WTC11 (cell line): ENCODE data around the gene ADARB2. TPM values are rescaled to one million over a fixed set of nuclear protein-coding genes. Genes with fewer than 3 reads are reported as not detected.

Experiments
- ATAC-seq: fragments of 200-7000 bp; cut with Tn5 transposase; 2 replicates; pipeline ENCODE4 v1.10.0; 2021; ENCODE audit warnings: mild to moderate bottlenecking, moderate library complexity
- CTCF ChIA-PET: fragments of 300-600 bp; sonication (Branson Sonifier 250); formaldehyde crosslinking; loops from one replicate; lab custom pipeline; 2021; ENCODE audit warnings: antibody characterized with exemption; lab: Charles Lee
- POLR2A ChIA-PET: fragments of 350-600 bp; sonication (Branson Sonifier 250); formaldehyde crosslinking; loops from one replicate; lab custom pipeline; 2021; ENCODE audit warnings: antibody characterized with exemption; lab: Charles Lee
- DNase-seq: peaks from one replicate; pipeline ENCODE4 v3.0.0; 2021; ENCODE audit warnings: low spot score
- H3K27ac Mint-ChIP-seq: 2 replicates; pipeline ENCODE4 v1.8.0; 2021; ENCODE audit warnings: mixed read lengths
- H3K27me3 Mint-ChIP-seq: 2 replicates; pipeline ENCODE4 v1.8.0; 2021; ENCODE audit warnings: low read depth, mild to moderate bottlenecking, moderate library complexity, mixed read lengths
- H3K36me3 Mint-ChIP-seq: 2 replicates; pipeline ENCODE4 v1.8.0; 2021; ENCODE audit warnings: mixed read lengths
- H3K4me1 Mint-ChIP-seq: 2 replicates; pipeline ENCODE4 v1.8.0; 2022; ENCODE audit warnings: mixed read lengths
- H3K4me3 Mint-ChIP-seq: 2 replicates; pipeline ENCODE4 v1.8.0; 2021; ENCODE audit warnings: mild to moderate bottlenecking, moderate library complexity, mixed read lengths
- H3K9me3 Mint-ChIP-seq: 2 replicates; pipeline ENCODE4 v1.8.0; 2021; ENCODE audit warnings: mixed read lengths
- AFF4 ChIP-seq: sonication (generic); formaldehyde crosslinking; IDR thresholded peaks from 2 replicates; pipeline ENCODE4 v1.8.1; 2023; ENCODE audit warnings: mild to moderate bottlenecking, missing genetic modification reagents, borderline replicate concordance
- AR ChIP-seq: fragments of 250-450 bp; sonication (Bioruptor Pico); IDR thresholded peaks from 2 replicates; pipeline ENCODE4 v1.9.0; 2021; ENCODE audit warnings: mild to moderate bottlenecking
- ATF1 ChIP-seq: sonication (generic); formaldehyde crosslinking; IDR thresholded peaks from 2 replicates; pipeline ENCODE4 v1.8.1; 2023; ENCODE audit warnings: mild to moderate bottlenecking, moderate library complexity, missing genetic modification reagents
- ELF4 ChIP-seq: sonication (generic); formaldehyde crosslinking; IDR thresholded peaks from 2 replicates; pipeline ENCODE4 v1.8.1; 2022; ENCODE audit warnings: low read depth, mild to moderate bottlenecking, moderate library complexity, missing genetic modification reagents
- FOXP1 ChIP-seq: sonication (generic); formaldehyde crosslinking; IDR thresholded peaks from 2 replicates; pipeline ENCODE4 v1.8.0; 2022; ENCODE audit warnings: missing genetic modification reagents, mild to moderate bottlenecking, moderate library complexity, borderline replicate concordance
- FOXP4 ChIP-seq: sonication (generic); formaldehyde crosslinking; IDR thresholded peaks from 2 replicates; pipeline ENCODE4 v1.8.0; 2022; ENCODE audit warnings: mild to moderate bottlenecking, missing genetic modification reagents
- GTF2I ChIP-seq: fragments of 250-450 bp; sonication (Bioruptor Pico); conservative IDR thresholded peaks from 2 replicates; pipeline ENCODE4 v1.4.0; 2021; ENCODE audit warnings: mild to moderate bottlenecking
- HMGA2 ChIP-seq: fragments of 250-450 bp; sonication (Bioruptor Pico); IDR thresholded peaks from 2 replicates; pipeline ENCODE4 v1.4.0; 2021; ENCODE audit warnings: mild to moderate bottlenecking, moderate library complexity
- HMGXB4 ChIP-seq: sonication (generic); formaldehyde crosslinking; IDR thresholded peaks from 2 replicates; pipeline ENCODE4 v1.8.1; 2023; ENCODE audit warnings: mild to moderate bottlenecking, moderate library complexity, missing genetic modification reagents
- JUN ChIP-seq: sonication (generic); formaldehyde crosslinking; IDR thresholded peaks from 2 replicates; pipeline ENCODE4 v1.8.0; 2023; ENCODE audit warnings: mild to moderate bottlenecking, missing genetic modification reagents
- MYBL2 ChIP-seq: sonication (generic); formaldehyde crosslinking; IDR thresholded peaks from 2 replicates; pipeline ENCODE4 v1.8.1; 2023; ENCODE audit warnings: mild to moderate bottlenecking, moderate library complexity, missing genetic modification reagents
- NR2C2 ChIP-seq: sonication (generic); formaldehyde crosslinking; IDR thresholded peaks from 2 replicates; pipeline ENCODE4 v1.8.0; 2022; ENCODE audit warnings: mild to moderate bottlenecking, missing genetic modification reagents
- OVOL2 ChIP-seq: fragments of 250-450 bp; sonication (Bioruptor Pico); IDR thresholded peaks from 2 replicates; pipeline ENCODE4 v1.9.0; 2021; ENCODE audit warnings: mild to moderate bottlenecking, borderline replicate concordance
- RELA ChIP-seq: sonication (generic); formaldehyde crosslinking; IDR thresholded peaks from 2 replicates; pipeline ENCODE4 v1.8.1; 2022; ENCODE audit warnings: missing genetic modification reagents, mild to moderate bottlenecking, borderline replicate concordance
- TCF7 ChIP-seq: sonication (generic); formaldehyde crosslinking; IDR thresholded peaks from 2 replicates; pipeline ENCODE4 v1.8.0; 2022; ENCODE audit warnings: mild to moderate bottlenecking, low read depth, missing genetic modification reagents, moderate library complexity
- ZNF121 ChIP-seq: sonication (generic); formaldehyde crosslinking; IDR thresholded peaks from 2 replicates; pipeline ENCODE4 v1.8.0; 2023; ENCODE audit warnings: missing genetic modification reagents
- ZNF138 ChIP-seq: sonication (generic); formaldehyde crosslinking; conservative IDR thresholded peaks from 2 replicates; pipeline ENCODE4 v1.8.1; 2022; ENCODE audit warnings: mild to moderate bottlenecking, moderate library complexity, missing genetic modification reagents
- ZNF232 ChIP-seq: sonication (generic); formaldehyde crosslinking; IDR thresholded peaks from 2 replicates; pipeline ENCODE4 v1.8.0; 2022; ENCODE audit warnings: mild to moderate bottlenecking, missing genetic modification reagents
- ZNF423 ChIP-seq: fragments of 250-450 bp; sonication (Bioruptor Pico); IDR thresholded peaks from 2 replicates; pipeline ENCODE4 v2.1.2; 2022; ENCODE audit warnings: mild to moderate bottlenecking, moderate library complexity
- total RNA-seq: library from RNA; stranded (reverse); gene quantifications from 3 replicates; pipeline ENCODE4 v1.2.3, GENCODE V29; 2021
- TF ChIP-seq, protein P1 (sequence below): sonication (generic); formaldehyde crosslinking; IDR thresholded peaks from 2 replicates; pipeline ENCODE4 v1.8.1; 2022; ENCODE audit warnings: missing genetic modification reagents, borderline replicate concordance
- TF ChIP-seq, protein P2 (sequence below): sonication (generic); formaldehyde crosslinking; conservative IDR thresholded peaks from 2 replicates; pipeline ENCODE4 v1.8.1; 2023; ENCODE audit warnings: mild to moderate bottlenecking, low read depth, missing genetic modification reagents, moderate library complexity

The ADARB2 gene
- total RNA-seq, 1 experiment from 2014 or later: 3.7 TPM

DNA sequence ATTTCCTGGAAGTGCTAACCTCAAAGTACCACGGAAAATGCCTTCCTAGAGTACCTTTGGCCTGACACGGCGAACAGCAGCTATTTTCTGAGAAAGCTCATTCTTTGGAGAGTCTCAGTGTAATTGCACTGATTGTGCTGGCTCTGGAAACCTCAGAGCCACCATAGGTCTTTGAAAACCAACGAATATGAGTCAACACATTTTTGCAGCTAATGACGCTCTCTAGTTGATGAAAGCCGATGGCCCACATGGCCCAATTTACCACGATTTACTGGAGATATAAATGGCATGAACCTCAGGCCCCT, 187.1 kb downstream of the ADARB2 start:
- no peak for ATAC-seq
- no peak for TF ChIP-seq AFF4 (CRISPR knock-in tag)
- TF ChIP-seq ZNF138 (CRISPR knock-in tag): no peak
- no peak for TF ChIP-seq GTF2I
- no peak for TF ChIP-seq ATF1
- TF ChIP-seq, protein P1, sequence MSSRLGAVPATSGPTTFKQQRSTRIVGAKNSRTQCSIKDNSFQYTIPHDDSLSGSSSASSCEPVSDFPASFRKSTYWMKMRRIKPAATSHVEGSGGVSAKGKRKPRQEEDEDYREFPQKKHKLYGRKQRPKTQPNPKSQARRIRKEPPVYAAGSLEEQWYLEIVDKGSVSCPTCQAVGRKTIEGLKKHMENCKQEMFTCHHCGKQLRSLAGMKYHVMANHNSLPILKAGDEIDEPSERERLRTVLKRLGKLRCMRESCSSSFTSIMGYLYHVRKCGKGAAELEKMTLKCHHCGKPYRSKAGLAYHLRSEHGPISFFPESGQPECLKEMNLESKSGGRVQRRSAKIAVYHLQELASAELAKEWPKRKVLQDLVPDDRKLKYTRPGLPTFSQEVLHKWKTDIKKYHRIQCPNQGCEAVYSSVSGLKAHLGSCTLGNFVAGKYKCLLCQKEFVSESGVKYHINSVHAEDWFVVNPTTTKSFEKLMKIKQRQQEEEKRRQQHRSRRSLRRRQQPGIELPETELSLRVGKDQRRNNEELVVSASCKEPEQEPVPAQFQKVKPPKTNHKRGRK: no peak
- TF ChIP-seq ZNF232 (CRISPR knock-in tag): no peak
- TF ChIP-seq, all 79 proteins: peak for 0
- POLR2A ChIA-PET: no interaction called here

GRCh38 chr10:1549591-1550290, 187.6 kb downstream of the ADARB2 start:
- Mint-ChIP-seq H3K9me3 (peaks cover 15% of the 10 kb centered on the region), H3K27me3 (peaks cover 5% of the 10 kb centered on the region; the same call in 1 of the 2 replicates), H3K36me3 (peaks cover 10% of the 10 kb centered on the region), H3K4me1 (peaks cover 10% of the 10 kb centered on the region; the same call in 1 of the 2 replicates), H3K27ac (no peak overlapping the region), H3K4me3 (no peak overlapping the region)
- DNase-seq (no peak), ATAC-seq (no peak)
- ChIA-PET CTCF (no interaction called here), POLR2A (no interaction called here)
- TF ChIP-seq TCF7 (CRISPR knock-in tag) (no peak), NR2C2 (CRISPR knock-in tag) (no peak), AR (CRISPR knock-in tag) (no peak), OVOL2 (CRISPR knock-in tag) (no peak), RELA (CRISPR knock-in tag) (no peak), ELF4 (CRISPR knock-in tag) (no peak), JUN (CRISPR knock-in tag) (no peak), ZNF423 (no peak), ZNF138 (CRISPR knock-in tag) (no peak), ZNF121 (CRISPR knock-in tag) (no peak), FOXP4 (CRISPR knock-in tag) (no peak), HMGXB4 (CRISPR knock-in tag) (no peak), FOXP1 (CRISPR knock-in tag) (no peak), HMGA2 (CRISPR knock-in tag) (no peak), MYBL2 (no peak)
- TF ChIP-seq, protein P2, sequence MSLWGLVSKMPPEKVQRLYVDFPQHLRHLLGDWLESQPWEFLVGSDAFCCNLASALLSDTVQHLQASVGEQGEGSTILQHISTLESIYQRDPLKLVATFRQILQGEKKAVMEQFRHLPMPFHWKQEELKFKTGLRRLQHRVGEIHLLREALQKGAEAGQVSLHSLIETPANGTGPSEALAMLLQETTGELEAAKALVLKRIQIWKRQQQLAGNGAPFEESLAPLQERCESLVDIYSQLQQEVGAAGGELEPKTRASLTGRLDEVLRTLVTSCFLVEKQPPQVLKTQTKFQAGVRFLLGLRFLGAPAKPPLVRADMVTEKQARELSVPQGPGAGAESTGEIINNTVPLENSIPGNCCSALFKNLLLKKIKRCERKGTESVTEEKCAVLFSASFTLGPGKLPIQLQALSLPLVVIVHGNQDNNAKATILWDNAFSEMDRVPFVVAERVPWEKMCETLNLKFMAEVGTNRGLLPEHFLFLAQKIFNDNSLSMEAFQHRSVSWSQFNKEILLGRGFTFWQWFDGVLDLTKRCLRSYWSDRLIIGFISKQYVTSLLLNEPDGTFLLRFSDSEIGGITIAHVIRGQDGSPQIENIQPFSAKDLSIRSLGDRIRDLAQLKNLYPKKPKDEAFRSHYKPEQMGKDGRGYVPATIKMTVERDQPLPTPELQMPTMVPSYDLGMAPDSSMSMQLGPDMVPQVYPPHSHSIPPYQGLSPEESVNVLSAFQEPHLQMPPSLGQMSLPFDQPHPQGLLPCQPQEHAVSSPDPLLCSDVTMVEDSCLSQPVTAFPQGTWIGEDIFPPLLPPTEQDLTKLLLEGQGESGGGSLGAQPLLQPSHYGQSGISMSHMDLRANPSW (CRISPR knock-in tag): no peak

More for the DNA sequence above, 187.1 kb downstream of the ADARB2 start:
- peaks cover 10% of the 10 kb centered on the region for H3K36me3 Mint-ChIP-seq
- CTCF ChIA-PET: no interaction called here
- H3K27me3 Mint-ChIP-seq: peaks cover 5% of the 10 kb centered on the region; the same call in 1 of the 2 replicates
- DNase-seq: no peak
- H3K27ac Mint-ChIP-seq: no peak overlapping the region
- H3K4me1 Mint-ChIP-seq: peaks cover 10% of the 10 kb centered on the region; the same call in 1 of the 2 replicates
- H3K9me3 Mint-ChIP-seq: peaks cover 15% of the 10 kb centered on the region
- no peak overlapping the region for H3K4me3 Mint-ChIP-seq
